Stomach (tissue), 4 donors: ENCODE results near the gene TNPO3.

Experiments
- EP300 ChIP-seq: sonication (generic); formaldehyde crosslinking; IDR thresholded peaks from one replicate; pipeline ENCODE4 v1.6.1; 2017; ENCODE audit warnings: antibody characterized with exemption
- POLR2A ChIP-seq, 4 donors: fragments of 450-650 bp; IDR thresholded peaks; one replicate each; pipeline ENCODE4 v1.6.1; 2016; ENCODE audit warnings: antibody characterized with exemption in 4 of 4, control low read depth in 2 of 4, mild to moderate bottlenecking in 1 of 4, moderate library complexity in 1 of 4
- POLR2AphosphoS5 ChIP-seq, 3 donors: sonication (generic); formaldehyde crosslinking; IDR thresholded peaks; one replicate each; pipeline ENCODE4 v1.6.1; 2016; ENCODE audit warnings: antibody characterized with exemption in 3 of 3
- TF ChIP-seq, protein P1 (sequence below), 7 experiments: fragments of 450-650 bp in 4 of 7; fragments of 200-600 bp in 3 of 7; sonication (generic) in 3 of 7; IDR thresholded peaks; one replicate each; pipeline ENCODE4 v1.5.1; 2016 to 2019; ENCODE audit warnings: antibody characterized with exemption in 7 of 7, control low read depth in 2 of 7, mild to moderate bottlenecking in 1 of 7

GRCh38 chr7:129074361-129074871 is 19.5 kb upstream of the TNPO3 start:
- TF ChIP-seq, protein P1, sequence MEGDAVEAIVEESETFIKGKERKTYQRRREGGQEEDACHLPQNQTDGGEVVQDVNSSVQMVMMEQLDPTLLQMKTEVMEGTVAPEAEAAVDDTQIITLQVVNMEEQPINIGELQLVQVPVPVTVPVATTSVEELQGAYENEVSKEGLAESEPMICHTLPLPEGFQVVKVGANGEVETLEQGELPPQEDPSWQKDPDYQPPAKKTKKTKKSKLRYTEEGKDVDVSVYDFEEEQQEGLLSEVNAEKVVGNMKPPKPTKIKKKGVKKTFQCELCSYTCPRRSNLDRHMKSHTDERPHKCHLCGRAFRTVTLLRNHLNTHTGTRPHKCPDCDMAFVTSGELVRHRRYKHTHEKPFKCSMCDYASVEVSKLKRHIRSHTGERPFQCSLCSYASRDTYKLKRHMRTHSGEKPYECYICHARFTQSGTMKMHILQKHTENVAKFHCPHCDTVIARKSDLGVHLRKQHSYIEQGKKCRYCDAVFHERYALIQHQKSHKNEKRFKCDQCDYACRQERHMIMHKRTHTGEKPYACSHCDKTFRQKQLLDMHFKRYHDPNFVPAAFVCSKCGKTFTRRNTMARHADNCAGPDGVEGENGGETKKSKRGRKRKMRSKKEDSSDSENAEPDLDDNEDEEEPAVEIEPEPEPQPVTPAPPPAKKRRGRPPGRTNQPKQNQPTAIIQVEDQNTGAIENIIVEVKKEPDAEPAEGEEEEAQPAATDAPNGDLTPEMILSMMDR (IDR thresholded peaks at IDR 0.05): no peak
- TF ChIP-seq POLR2A (IDR thresholded peaks at IDR 0.05) (no peak), POLR2AphosphoS5 (IDR thresholded peaks at IDR 0.05) (no peak), EP300 (no peak)
